Motor neuron (in vitro differentiated cells): Measurements from ENCODE around the gene A4GALT. TPM values are rescaled to one million over a fixed set of nuclear protein-coding genes. Genes with fewer than 3 reads are reported as not detected.

Source experiments
- ATAC-seq, 8 experiments: fragments of 200-7000 bp; cut with Tn5 transposase; replicated peaks in 6 of 8; 2 replicates each; pipeline ENCODE4 v1.8.0; 2021; ENCODE audit warnings: mild to moderate bottlenecking in 8 of 8, moderate library complexity in 8 of 8
- H3K27ac ChIP-seq, 2 donors: fragments of 250-450 bp; sonication (Bioruptor Pico); 2 replicates each; pipeline ENCODE4 v1.9.0; 2021; ENCODE audit warnings: antibody characterized with exemption in 2 of 2, mild to moderate bottlenecking in 2 of 2, moderate library complexity in 1 of 2
- H3K4me1 ChIP-seq, 2 donors: fragments of 250-450 bp; sonication (Bioruptor Pico); replicated peaks in 1 of 2; 2 replicates each; pipeline ENCODE4 v1.6.1; 2021; ENCODE audit warnings: antibody characterized with exemption in 2 of 2, mild to moderate bottlenecking in 2 of 2, moderate library complexity in 1 of 2
- H3K4me3 ChIP-seq, 5 donors: fragments of 250-450 bp; sonication (Bioruptor Pico); 2 replicates each; pipeline ENCODE4 v1.9.0; 2021; ENCODE audit warnings: antibody characterized with exemption in 5 of 5, mild to moderate bottlenecking in 5 of 5, moderate library complexity in 4 of 5
- WGBS, 10 experiments: fragments of 450-650 bp; shearing (Covaris generic); methylation state at CpG; one replicate each; pipeline ENCODE4 v1.0.0; 2022; 5-methylcytosine and 5-hydroxymethylcytosine counted together
- in situ Hi-C, 9 experiments: fragments of 400-800 bp; cut with MboI; loops; one replicate each; pipeline ENCODE4 v1.15.0; 2021; ENCODE audit warnings: low sequenced_read_pairs in 9 of 9, low pct_unique_long_range_greater_than_20kb in 2 of 9; ENCODE audit not compliant: unreplicated experiment in 9 of 9
- total RNA-seq, 8 experiments: library from RNA; unstranded; fragments of 300-600 nt; gene quantifications; 2 replicates each; pipeline versions ENCODE4 v1.2.3 to v1.2.4, GENCODE V29; 2022

The A4GALT gene
- total RNA-seq, 8 experiments from 2014 or later: 0.09 to 15.0 (median 1.2) TPM

DNA sequence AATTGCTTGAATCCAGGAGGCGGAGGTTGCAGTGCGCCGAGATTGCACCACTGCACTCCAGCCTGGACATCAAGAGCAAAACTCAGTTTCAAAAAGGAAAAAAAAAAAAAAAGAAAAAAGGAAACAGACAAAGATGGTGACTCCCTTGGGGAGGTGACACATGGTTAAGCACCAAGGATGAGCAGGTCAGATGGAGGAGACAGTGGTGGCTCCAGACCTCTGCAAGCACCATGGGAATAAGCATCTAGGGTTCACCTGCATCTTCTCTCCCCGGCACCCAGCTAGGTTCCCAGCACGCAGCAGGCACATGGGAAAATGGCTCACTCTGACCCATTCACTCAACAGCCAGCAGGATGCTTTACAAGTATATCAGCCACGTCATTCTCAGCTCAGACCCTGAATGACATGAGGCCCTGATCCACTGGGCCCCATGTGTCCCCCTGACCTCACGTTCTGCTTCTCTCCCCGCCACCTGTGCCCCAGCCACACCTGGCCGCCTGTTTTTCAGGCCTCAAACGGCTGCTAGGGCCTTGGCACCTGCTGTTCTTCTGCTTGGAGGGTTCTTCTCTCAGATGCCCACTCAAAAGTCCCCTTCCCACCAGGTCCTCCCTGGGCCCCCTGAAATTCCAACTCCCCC lies 24.2 kb downstream of the A4GALT start:
- in situ Hi-C loops: no loop called here
- Histone ChIP-seq H3K4me1 (peaks cover 0 to 7% of the 10 kb centered on the region in 2 donors), H3K4me3 (no peak overlapping the region), H3K27ac (no peak overlapping the region)
- 86 to 100% (median 95%) methylated on average over 2 to 4 of the region's 10 CpGs; no CpG with 5 or more reads in 5 of the 10 experiments for WGBS, 10 experiments
- no peak for ATAC-seq

GRCh38 chr22:42695294-42695693 lies 25.4 kb downstream of the A4GALT start:
- H3K4me1 ChIP-seq: peaks cover 0 to 7% of the 10 kb centered on the region in 2 donors
- no peak overlapping the region for H3K27ac ChIP-seq
- WGBS, 10 experiments: 40 to 80% (median 80%) methylated on average over 1 to 3 of the region's 10 CpGs; no CpG with 5 or more reads in 7 of the 10 experiments
- no peak overlapping the region for H3K4me3 ChIP-seq
- ATAC-seq: peak in 1 of 8 experiments; percentile 26
- in situ Hi-C loops: no loop called here

DNA sequence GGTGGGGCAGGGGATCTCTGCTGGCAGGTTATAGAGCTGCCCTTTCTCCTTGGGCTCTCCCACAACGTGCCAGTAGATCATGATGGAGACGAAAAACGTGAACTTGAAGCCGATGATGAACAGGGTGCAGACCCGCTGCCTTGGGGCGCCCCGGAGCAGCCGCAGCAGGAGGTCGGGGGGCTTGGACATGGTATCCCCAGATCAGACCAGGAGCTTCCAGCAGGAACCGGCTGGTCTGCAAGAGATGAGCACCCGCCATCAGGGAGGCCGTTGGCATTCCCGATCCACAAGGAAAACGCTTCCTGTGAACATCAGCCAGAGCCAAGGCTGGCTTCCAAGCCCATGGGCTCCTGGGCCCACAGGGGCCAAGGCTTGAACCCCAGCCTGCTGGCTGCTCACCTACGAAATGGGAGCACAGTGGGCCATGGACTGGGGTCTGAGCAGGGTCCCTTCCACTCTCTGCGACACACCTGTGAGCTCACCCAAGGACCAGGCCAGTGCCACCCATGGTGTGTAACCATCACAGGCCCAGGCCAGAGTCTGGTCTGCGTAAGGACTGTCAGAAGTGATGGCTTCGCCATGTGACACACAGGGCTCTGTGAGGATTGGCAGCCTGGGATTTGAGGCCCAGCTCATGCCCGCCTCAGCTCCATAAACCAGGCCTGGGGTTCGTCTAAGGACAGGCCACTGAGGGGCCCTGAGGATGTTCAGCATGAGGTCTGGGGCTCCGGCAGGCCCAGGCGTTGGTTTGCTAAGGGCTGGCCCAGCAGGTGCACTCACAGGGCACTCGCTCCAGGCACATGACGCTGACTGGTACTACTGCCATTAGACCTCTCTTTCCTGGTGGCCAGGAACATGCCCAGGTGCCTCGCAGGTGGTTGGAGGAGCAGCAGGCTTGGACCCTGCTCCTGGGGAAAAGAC lies 26.6 kb downstream of the A4GALT start:
- Histone ChIP-seq H3K4me3 (no peak overlapping the region), H3K27ac (no peak overlapping the region), H3K4me1 (peaks cover 0 to 2% of the 10 kb centered on the region in 2 donors)
- ATAC-seq: no peak
- 83 to 100% (median 92%) methylated on average over 2 to 7 of the region's 25 CpGs; no CpG with 5 or more reads in 4 of the 10 experiments for WGBS, 10 experiments
- in situ Hi-C loops: no loop called here

DNA sequence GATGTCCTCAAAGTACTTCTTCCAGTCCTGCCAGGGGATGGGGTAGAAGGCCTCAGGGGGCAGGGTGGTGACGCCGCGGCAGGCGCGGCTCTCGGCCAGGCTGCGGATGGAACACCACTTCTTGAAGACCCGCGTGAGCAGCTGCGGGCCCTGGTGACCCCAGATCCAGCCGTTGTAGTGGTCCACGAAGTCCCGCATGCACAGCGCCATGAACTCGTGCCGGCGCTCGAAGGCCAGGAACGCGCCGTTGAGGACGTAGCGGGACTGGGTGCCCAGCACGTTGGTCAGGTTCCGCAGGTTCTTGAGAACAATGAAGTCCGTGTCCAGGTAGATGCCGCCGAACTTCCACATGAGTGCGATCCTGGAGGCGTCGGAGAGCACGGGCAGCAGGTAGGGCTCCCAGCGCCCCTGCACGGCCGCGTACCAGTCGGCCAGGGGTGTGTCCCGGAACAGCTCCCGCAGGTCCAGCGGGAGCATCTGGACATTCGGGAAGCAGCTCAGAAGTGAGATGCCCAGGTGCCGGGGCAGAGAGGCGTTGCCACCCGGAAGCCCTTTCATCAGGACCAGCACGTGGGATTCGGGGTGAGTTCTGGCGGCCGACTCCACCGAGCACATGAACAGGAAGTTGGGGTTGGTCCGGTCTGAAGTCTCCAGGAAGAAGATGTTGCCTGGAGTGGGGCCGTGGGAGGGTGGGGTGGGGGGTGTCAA lies 27.5 kb downstream of the A4GALT start:
- H3K4me1 ChIP-seq: peaks cover 7 to 10% of the 10 kb centered on the region in 2 donors
- 100% methylated on average over 1 to 3 of the region's 51 CpGs; no CpG with 5 or more reads in 8 of the 10 experiments for WGBS, 10 experiments
- in situ Hi-C loops: no loop called here
- no peak overlapping the region for H3K27ac ChIP-seq
- no peak for ATAC-seq
- no peak overlapping the region for H3K4me3 ChIP-seq

- Histone ChIP-seq H3K4me3 (no peak overlapping the region), H3K4me1 (peaks cover 8 to 13% of the 10 kb centered on the region in 2 donors), H3K27ac (no peak overlapping the region)
- 20 to 89% (median 68%) methylated on average over 1 to 5 of the region's 32 CpGs; no CpG with 5 or more reads in 7 of the 10 experiments for WGBS, 10 experiments
- no peak for ATAC-seq
- in situ Hi-C loops: no loop called here
Observed at GRCh38 chr22:42692239-42693054, 28.2 kb downstream of the A4GALT start.

- in situ Hi-C loops: no loop called here
- Histone ChIP-seq H3K27ac (no peak overlapping the region), H3K4me3 (no peak overlapping the region), H3K4me1 (peaks cover 13 to 19% of the 10 kb centered on the region in 2 donors)
- peak in 1 of 8 experiments; percentile 12 for ATAC-seq
- 80 to 90% (median 81%) methylated on average over 1 to 2 of the region's 10 CpGs; no CpG with 5 or more reads in 6 of the 10 experiments for WGBS, 10 experiments
Observed at GRCh38 chr22:42691440-42691839, 29.2 kb downstream of the A4GALT start.

GRCh38 chr22:42688241-42689211 lies 32.1 kb downstream of the A4GALT start:
- WGBS, 10 experiments: 0 to 20% (median 0%) methylated on average over 1 to 4 of the region's 25 CpGs; no CpG with 5 or more reads in 3 of the 10 experiments
- peaks cover 18 to 32% of the 10 kb centered on the region in 2 donors for H3K4me1 ChIP-seq
- in situ Hi-C loops: no loop called here
- H3K27ac ChIP-seq: peak overlapping the region in 1 of 2 donors; percentile 73
- peak; percentile 83 to 94 (median 86) for ATAC-seq
- no peak overlapping the region for H3K4me3 ChIP-seq

DNA sequence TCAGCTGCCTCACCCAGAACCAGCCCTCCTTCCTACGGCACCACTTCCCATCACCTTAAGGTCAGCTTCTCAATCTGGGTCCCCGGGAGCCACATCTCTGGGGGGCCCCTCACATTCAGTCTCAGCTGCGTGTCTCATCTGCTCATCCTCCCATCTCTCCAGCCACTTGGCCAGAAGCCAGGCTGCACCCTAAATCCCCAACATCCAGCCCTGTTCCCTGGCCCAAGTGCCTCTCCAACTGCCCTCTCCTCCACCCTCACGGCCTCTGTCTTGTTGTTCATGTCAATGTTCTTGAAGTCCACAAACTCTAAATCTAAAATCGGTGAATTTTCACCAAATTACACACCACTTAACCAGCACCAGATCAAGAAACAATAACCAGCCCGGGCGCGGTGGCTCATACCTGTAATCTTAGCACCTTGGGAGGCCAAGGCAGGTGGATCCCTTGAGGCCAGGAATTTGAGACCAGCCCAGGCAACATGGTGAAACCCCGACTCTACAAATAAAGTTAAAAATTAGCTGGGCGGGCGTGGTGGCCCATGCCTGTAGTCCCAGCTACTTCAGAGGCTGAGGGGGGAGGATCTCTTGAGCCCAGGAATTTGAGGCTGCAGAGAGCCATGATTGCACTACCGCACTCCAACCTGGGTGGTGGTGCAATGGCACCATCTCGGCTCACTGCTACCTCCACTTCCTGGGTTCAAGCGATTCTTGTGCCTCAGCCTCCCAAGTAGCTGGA lies 33.7 kb downstream of the A4GALT start:
- WGBS, 10 experiments: 65 to 100% (median 100%) methylated on average over 1 to 7 of the region's 14 CpGs; no CpG with 5 or more reads in 1 of the 10 experiments
- Histone ChIP-seq H3K27ac (no peak overlapping the region), H3K4me3 (no peak overlapping the region), H3K4me1 (peaks cover 24 to 40% of the 10 kb centered on the region in 2 donors)
- in situ Hi-C loops: no loop called here
- no peak for ATAC-seq

DNA sequence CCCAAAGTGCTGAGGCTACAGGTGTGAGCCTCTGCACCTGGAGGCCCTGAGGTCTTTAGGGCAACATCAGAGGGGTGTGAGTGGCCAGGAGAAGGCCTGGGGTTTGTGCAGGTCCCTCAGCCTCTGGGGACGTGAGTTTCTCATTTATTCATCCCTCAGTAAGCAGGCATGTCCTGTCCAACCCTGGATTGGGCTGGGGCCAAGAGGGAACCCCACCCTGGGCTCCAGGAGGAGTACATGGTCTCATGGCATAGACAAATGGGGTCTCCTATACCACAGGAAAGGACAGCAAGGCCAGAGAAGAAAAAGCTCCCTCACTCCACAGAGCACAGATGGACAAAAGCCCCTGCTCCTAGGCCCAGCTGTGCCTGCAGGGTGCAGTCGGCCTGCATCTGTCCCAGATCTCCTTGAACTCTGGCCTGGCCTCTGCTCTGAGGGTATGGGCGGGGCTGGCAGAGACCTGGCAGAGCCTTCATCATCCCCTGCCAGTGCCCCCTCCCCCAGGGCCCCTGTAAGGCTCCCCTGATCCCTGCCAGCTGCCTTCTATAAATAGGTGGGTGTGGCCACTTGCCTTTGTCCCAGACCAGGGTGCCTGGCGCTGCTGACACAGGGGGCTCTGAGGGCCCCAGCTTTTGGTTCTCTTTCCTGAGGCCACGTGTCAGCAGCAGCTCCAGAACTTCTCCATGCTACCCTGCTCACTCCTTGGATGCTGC lies 34.6 kb downstream of the A4GALT start:
- in situ Hi-C loops: no loop called here
- Histone ChIP-seq H3K4me1 (peaks cover 24 to 40% of the 10 kb centered on the region in 2 donors), H3K27ac (no peak overlapping the region), H3K4me3 (no peak overlapping the region)
- WGBS, 10 experiments: 80% methylated on average over 1 of the region's 5 CpGs; no CpG with 5 or more reads in 9 of the 10 experiments
- peak in 7 of 8 experiments; percentile 2 to 68 (median 48) for ATAC-seq

DNA sequence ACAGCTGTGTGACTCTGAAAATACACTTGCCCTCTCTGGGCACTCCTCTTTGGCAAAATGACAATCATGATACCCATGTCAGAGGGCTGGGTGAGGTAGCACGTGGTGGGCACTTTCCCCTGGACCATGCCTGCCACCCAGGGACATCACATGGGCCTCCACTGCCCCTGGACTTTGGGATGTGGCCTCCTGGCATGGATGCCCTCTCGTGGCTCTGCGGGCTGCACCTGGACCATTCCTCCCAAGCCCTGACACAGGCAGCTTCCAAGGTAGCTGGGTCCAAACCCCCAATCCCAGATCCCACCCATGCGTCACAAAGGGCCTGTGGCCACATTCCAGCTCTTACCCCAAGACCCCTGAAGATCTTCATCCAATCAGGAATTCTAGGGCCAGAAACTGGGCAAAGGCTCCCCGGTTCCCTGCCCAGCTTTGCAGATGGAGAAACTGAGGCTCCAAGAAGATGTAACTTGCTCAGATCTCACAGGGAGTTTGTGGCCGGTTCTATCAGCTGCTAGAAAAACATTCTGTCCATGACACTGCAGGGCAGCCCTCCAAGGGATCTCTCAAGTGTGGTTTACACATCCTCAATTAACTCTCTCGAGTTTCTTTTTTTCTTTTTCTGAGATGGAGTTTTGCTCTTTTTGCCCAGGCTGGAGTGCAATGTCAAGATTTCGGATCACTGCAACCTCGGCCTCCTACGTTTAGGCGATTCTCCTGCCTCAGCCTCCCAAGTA lies 36.0 kb downstream of the A4GALT start:
- peaks cover 24 to 40% of the 10 kb centered on the region in 2 donors for H3K4me1 ChIP-seq
- WGBS, 10 experiments: 33 to 100% (median 75%) methylated on average over 2 to 8 of the region's 11 CpGs; no CpG with 5 or more reads in 2 of the 10 experiments
- in situ Hi-C loops: no loop called here
- no peak for ATAC-seq
- H3K27ac ChIP-seq: no peak overlapping the region
- H3K4me3 ChIP-seq: no peak overlapping the region
